GM12873 (cell line): Measurements from ENCODE around the gene RIT1.

Experiments
- TF ChIP-seq, protein P1 (sequence below): IDR thresholded peaks from 2 replicates; pipeline ENCODE4 v1.5.1; 2012; ENCODE audit warnings: low read depth, mild to moderate bottlenecking, moderate library complexity, low read length, control low read depth; ENCODE audit not compliant: insufficient read depth; ENCODE audit errors: missing control alignments

The RIT1 gene

DNA sequence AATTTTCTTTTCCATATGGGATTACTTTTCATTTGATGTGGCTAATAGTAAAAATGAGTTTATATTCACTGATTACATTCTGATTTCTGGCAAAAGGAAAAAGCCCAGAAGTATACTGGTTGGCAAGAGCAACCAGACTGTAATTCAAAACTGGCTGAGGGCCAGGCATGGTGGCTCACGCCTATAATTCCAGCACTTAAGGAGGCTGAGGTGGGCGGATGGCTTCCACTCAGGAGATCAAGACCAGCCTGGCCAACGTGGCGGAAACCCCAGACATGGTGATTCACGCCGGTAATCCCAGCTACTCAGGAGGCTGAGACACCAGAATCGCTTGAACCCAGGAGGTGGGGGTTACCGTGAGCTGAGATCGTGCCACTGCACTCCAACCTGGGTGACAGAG, 37.3 kb downstream of the RIT1 start:
- TF ChIP-seq, protein P1, sequence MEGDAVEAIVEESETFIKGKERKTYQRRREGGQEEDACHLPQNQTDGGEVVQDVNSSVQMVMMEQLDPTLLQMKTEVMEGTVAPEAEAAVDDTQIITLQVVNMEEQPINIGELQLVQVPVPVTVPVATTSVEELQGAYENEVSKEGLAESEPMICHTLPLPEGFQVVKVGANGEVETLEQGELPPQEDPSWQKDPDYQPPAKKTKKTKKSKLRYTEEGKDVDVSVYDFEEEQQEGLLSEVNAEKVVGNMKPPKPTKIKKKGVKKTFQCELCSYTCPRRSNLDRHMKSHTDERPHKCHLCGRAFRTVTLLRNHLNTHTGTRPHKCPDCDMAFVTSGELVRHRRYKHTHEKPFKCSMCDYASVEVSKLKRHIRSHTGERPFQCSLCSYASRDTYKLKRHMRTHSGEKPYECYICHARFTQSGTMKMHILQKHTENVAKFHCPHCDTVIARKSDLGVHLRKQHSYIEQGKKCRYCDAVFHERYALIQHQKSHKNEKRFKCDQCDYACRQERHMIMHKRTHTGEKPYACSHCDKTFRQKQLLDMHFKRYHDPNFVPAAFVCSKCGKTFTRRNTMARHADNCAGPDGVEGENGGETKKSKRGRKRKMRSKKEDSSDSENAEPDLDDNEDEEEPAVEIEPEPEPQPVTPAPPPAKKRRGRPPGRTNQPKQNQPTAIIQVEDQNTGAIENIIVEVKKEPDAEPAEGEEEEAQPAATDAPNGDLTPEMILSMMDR = no peak

DNA sequence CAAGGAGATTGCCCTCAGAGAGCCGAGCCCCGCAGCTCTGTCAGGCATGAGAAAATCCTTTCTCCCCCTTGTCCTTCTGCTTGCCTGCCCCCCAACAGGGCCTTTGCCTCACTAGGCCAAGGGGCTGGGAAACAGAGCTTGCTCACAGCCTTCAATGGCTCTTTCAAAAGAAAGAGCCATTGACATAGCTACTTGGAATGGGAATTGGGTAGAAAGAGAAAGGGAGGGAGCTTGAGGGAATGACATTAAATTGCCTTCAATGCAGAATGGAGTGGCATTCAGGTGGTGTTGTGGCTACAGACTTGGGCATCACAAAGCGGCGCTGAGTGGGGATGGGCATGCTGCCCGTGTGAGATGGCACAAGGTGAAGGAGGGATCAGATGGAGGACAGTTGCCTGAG, 38.6 kb downstream of the RIT1 start:
- TF ChIP-seq, protein P1 = no peak

DNA sequence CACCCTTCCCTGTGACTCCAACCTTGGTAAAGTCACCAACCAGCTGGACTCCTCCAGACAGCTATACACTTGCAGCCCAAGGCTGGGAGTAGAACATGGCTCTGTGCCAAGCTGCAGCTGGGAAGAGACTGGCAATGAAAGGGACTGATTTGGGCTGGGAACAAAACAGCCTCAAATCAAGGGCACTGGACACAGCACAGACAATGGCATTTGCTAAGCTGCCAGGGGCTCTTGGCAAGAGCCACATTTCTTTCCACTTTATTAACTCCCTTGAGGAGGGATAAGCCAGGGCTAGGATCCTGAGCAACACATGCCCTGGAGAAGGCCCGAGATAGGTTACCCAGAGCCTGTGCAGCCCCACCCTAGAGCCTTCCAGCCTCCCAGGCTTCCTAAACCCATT, 39.8 kb downstream of the RIT1 start:
- TF ChIP-seq, protein P1 = no peak

DNA sequence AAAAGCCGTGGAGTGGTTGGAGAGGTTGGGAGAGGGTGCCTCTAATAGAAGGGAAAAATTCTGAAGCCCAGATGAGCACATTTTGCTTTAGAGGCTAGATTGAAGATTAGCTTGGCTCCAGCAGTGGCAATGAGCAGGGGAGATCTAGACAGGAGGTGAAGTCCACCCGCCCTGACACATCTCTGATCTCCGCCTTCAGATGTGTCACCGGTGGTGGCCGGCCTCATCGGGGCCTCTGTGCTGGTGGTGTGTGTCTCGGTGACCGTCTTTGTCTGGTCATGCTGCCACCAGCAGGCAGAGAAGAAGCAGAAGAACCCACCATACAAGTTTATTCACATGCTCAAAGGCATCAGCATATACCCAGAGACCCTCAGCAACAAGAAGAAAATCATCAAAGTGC, 43.4 kb downstream of the RIT1 start:
- TF ChIP-seq, protein P1 = no peak

DNA sequence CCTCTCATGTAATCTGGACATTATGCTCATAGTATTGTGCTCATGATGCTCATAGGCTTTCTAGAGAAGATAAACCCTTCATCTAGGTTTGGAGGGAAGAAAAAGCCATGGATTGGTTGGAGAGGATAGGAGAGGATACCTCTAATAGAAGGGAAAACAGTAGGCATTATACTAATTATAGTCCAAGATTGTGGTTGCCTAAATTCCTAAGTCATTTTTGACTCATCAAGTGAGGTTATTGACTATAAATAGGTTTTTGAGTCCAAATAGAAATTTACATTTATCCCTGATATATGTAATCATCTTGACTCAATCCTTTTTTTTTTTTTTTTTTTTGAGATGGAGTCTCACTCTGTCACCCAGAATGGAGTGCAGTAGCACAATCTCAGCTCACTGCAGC, 46.8 kb downstream of the RIT1 start:
- TF ChIP-seq, protein P1 = no peak

DNA sequence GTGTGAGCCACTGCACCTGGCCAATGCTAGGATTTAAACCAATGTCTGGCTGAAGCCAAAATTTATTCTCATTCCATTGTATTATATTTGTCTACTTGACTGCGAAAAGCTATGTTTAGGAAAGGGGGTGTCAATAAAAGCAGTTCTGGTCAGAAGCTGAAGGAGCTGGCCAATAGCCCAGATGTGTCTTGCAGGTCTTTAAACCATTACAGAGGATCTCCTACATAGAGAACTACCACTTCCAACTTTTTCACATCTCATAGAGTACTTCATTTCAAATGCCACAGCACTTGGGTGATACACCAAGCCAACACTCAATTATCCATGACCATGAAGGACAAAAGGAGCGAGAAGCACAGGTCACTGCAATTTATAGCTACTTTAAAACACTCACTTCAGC, 49.3 kb downstream of the RIT1 start:
- TF ChIP-seq, protein P1 = no peak

DNA sequence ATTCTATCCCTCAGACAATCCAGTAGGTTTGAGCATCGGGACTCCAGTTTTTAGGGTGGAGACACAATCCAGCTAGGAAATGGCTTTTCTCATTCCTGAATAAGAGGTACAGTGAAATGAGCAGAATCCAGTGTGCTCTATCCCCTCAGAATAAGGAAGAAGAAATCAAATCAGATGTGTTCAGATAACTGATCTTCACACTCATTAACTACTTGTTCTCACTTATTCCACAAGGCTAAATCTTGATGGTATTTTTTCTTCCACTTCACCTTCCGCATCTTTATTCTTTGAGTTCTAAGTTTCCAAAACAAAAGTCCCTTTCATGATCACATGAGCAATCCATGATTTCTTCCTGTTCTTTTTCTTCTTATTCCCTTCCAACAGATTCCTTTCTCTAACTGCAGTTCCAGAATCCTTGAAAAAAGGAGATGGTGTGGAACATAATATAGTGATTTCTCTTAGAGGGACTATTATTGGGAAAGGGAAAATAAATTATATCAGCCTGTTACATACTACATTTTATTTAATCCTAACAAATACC, 50.1 kb downstream of the RIT1 start:
- TF ChIP-seq, protein P1 = no peak
